Measurements from ENCODE around the gene EPB41L3. TPM values are rescaled to one million over a fixed set of nuclear protein-coding genes. Genes with fewer than 3 reads are reported as not detected.

The EPB41L3 gene
- polyA plus RNA-seq, 1 donor (not counting 4 experiments of a cell fraction or from before 2014, with no cell fraction given), result 0.39 TPM

DNA sequence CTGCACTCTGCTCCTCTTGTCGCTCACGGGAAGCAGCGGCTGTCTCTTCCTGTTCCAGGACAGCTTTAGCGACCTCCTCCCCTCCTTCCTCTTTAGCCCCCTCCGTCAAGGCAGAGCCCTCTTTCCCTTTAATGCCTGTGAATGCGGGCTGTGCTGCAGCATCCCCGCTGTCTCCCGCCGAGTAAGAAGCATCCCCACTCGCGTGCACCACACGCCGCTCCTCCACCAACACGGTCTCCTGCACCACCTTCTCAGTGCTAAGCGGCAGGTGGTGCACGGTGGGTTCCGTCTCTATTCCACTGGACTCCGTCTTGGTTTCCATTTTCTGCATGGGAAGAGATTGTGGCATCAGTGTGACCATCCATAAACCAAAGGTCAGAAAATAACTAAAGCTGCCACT, 146.7 kb downstream of the EPB41L3 start:
- H3K4me1 ChIP-seq (ENCODE audit: control insufficient read depth, extremely low read depth, insufficient read depth, low read length), result no peaks in the 10 kb centered on the region
- DNase-seq (ENCODE audit: low read depth, low spot score) (no peak), FAIRE-seq (no peak)
- TF ChIP-seq, protein P1, sequence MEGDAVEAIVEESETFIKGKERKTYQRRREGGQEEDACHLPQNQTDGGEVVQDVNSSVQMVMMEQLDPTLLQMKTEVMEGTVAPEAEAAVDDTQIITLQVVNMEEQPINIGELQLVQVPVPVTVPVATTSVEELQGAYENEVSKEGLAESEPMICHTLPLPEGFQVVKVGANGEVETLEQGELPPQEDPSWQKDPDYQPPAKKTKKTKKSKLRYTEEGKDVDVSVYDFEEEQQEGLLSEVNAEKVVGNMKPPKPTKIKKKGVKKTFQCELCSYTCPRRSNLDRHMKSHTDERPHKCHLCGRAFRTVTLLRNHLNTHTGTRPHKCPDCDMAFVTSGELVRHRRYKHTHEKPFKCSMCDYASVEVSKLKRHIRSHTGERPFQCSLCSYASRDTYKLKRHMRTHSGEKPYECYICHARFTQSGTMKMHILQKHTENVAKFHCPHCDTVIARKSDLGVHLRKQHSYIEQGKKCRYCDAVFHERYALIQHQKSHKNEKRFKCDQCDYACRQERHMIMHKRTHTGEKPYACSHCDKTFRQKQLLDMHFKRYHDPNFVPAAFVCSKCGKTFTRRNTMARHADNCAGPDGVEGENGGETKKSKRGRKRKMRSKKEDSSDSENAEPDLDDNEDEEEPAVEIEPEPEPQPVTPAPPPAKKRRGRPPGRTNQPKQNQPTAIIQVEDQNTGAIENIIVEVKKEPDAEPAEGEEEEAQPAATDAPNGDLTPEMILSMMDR (optimal IDR thresholded peaks at IDR 0.05 in 1 of 3, IDR thresholded peaks at IDR 0.05 in 1 of 3, conservative IDR thresholded peaks at IDR 0.05 in 1 of 3; ENCODE audit: extremely low read depth in 1 of 3, insufficient read depth in 2 of 3, low read length in 3 of 3), result no peak
- no peak for TF ChIP-seq EZH2 (IDR thresholded peaks at IDR 0.05; ENCODE audit: low read length)
- no peaks in the 10 kb centered on the region for H3K79me2 ChIP-seq (ENCODE audit: control insufficient read depth, insufficient read depth, low read length)
- H3K4me2 ChIP-seq (ENCODE audit: control insufficient read depth, extremely low read depth, insufficient read depth, low read depth, low read length), result no peak overlapping the region
- no peaks in the 10 kb centered on the region for H3K27me3 ChIP-seq (ENCODE audit: control insufficient read depth, extremely low read depth, insufficient read depth, low read length)
- no peak overlapping the region for H3K4me3 ChIP-seq (ENCODE audit: control insufficient read depth in 2 of 3, extremely low read depth in 1 of 3, insufficient read depth in 2 of 3, low read depth in 1 of 3, low read length in 3 of 3)
- H4K20me1 ChIP-seq (ENCODE audit: control insufficient read depth, extremely low read depth, insufficient read depth, low read length), result no peaks in the 10 kb centered on the region
- H3K9me3 ChIP-seq (ENCODE audit: control insufficient read depth, low read depth, low read length), result no peaks in the 10 kb centered on the region
- no peak overlapping the region for H2AFZ ChIP-seq (ENCODE audit: control insufficient read depth, low read length)
- H3K9ac ChIP-seq (ENCODE audit: control insufficient read depth, extremely low read depth, insufficient read depth, low read length), result no peak overlapping the region
- H3K9me1 ChIP-seq (ENCODE audit: control insufficient read depth, extremely low read depth, insufficient read depth, low read length), result no peaks in the 10 kb centered on the region
- dilution Hi-C loops (cut with MboI; ENCODE audit: extremely low pct_ligation_motif_present, low sequenced_read_pairs), result no loop called here
- H3K36me3 ChIP-seq (ENCODE audit: control insufficient read depth in 2 of 2, extremely low read depth in 1 of 2, insufficient read depth in 2 of 2, low read length in 2 of 2), result no peaks in the 10 kb centered on the region
- no peak overlapping the region for H3K27ac ChIP-seq (ENCODE audit: control insufficient read depth, insufficient read depth, low read length)

DNA sequence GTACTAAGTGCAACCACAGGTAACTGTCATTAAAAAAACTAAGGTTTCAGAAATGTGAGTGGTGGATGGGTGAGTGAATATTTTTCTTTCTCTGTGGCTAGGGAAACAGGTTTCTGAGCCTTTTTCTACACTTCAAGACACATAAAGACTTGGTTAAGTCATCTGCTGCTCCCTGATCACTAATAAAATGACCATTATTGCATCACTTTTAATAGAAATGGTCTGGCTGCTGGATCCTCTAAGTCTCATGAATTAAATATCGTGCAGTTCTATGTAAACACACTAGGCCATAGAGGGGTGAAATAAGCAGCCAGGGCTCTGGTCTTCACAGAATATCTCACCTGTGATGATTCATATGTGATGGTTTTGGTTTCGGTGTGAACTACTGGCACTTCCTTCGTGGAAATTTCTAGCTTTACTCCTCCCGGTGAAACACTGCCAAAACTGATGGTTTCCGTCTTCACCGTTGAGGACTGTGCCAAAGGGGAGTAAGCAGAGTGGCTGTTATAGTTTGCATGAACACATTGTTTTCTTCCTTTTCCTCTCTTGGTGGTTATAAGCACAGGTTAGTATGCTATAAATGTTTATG, 147.8 kb downstream of the EPB41L3 start:
- H4K20me1 ChIP-seq (ENCODE audit: control insufficient read depth, extremely low read depth, insufficient read depth, low read length), result no peaks in the 10 kb centered on the region
- DNase-seq (ENCODE audit: low read depth, low spot score) (no peak), FAIRE-seq (no peak)
- H3K27ac ChIP-seq (ENCODE audit: control insufficient read depth, insufficient read depth, low read length), result no peak overlapping the region
- H3K4me1 ChIP-seq (ENCODE audit: control insufficient read depth, extremely low read depth, insufficient read depth, low read length), result no peaks in the 10 kb centered on the region
- H3K9me1 ChIP-seq (ENCODE audit: control insufficient read depth, extremely low read depth, insufficient read depth, low read length), result no peaks in the 10 kb centered on the region
- no peak overlapping the region for H2AFZ ChIP-seq (ENCODE audit: control insufficient read depth, low read length)
- no peaks in the 10 kb centered on the region for H3K36me3 ChIP-seq (ENCODE audit: control insufficient read depth in 2 of 2, extremely low read depth in 1 of 2, insufficient read depth in 2 of 2, low read length in 2 of 2)
- no peak overlapping the region for H3K4me3 ChIP-seq (ENCODE audit: control insufficient read depth in 2 of 3, extremely low read depth in 1 of 3, insufficient read depth in 2 of 3, low read depth in 1 of 3, low read length in 3 of 3)
- H3K4me2 ChIP-seq (ENCODE audit: control insufficient read depth, extremely low read depth, insufficient read depth, low read depth, low read length), result no peak overlapping the region
- H3K9me3 ChIP-seq (ENCODE audit: control insufficient read depth, low read depth, low read length), result no peaks in the 10 kb centered on the region
- TF ChIP-seq EZH2 (IDR thresholded peaks at IDR 0.05; ENCODE audit: low read length), result no peak
- TF ChIP-seq, protein P1 (optimal IDR thresholded peaks at IDR 0.05 in 1 of 3, IDR thresholded peaks at IDR 0.05 in 1 of 3, conservative IDR thresholded peaks at IDR 0.05 in 1 of 3; ENCODE audit: extremely low read depth in 1 of 3, insufficient read depth in 2 of 3, low read length in 3 of 3), result no peak
- H3K9ac ChIP-seq (ENCODE audit: control insufficient read depth, extremely low read depth, insufficient read depth, low read length), result no peak overlapping the region
- dilution Hi-C loops (cut with MboI; ENCODE audit: extremely low pct_ligation_motif_present, low sequenced_read_pairs), result no loop called here
- H3K79me2 ChIP-seq (ENCODE audit: control insufficient read depth, insufficient read depth, low read length), result no peaks in the 10 kb centered on the region
- H3K27me3 ChIP-seq (ENCODE audit: control insufficient read depth, extremely low read depth, insufficient read depth, low read length), result no peaks in the 10 kb centered on the region

Measured in keratinocyte (primary cell).